Aorta (tissue), 5 donors: ENCODE results near the gene ZSCAN20. TPM values are rescaled to one million over a fixed set of nuclear protein-coding genes. Genes with fewer than 3 reads are reported as not detected.

ENCODE experiments used
- ATAC-seq: fragments of 200-7000 bp; cut with Tn5 transposase; one replicate; pipeline ENCODE4 v1.9.1; 2022; ENCODE audit warnings: moderate library complexity; ENCODE audit not compliant: low FRiP score
- DNase-seq, 2 donors: peaks; one replicate each; pipeline ENCODE4 v3.0.0-alpha.2; 2020
- H3K27ac ChIP-seq, 2 donors: one replicate each; pipeline ENCODE4 v1.5.1; 2013; ENCODE audit warnings: low read length in 2 of 2, mild to moderate bottlenecking in 2 of 2, moderate library complexity in 2 of 2, control low read depth in 1 of 2, inconsistent platforms in 1 of 2, low read depth in 1 of 2
- H3K27me3 ChIP-seq, 2 donors: one replicate each; pipeline ENCODE4 v1.6.1; 2013; ENCODE audit warnings: control low read depth in 1 of 2, low read length in 1 of 2, mild to moderate bottlenecking in 1 of 2, moderate library complexity in 1 of 2; ENCODE audit not compliant: insufficient read depth in 2 of 2, control insufficient read depth in 1 of 2
- H3K36me3 ChIP-seq, 2 donors: one replicate each; pipeline ENCODE4 v1.6.1; 2013; ENCODE audit warnings: control low read depth in 1 of 2, low read length in 1 of 2, mild to moderate bottlenecking in 1 of 2; ENCODE audit not compliant: insufficient read depth in 2 of 2, control insufficient read depth in 1 of 2
- H3K4me1 ChIP-seq, 2 donors: one replicate each; pipeline ENCODE4 v1.6.1; 2013; ENCODE audit warnings: low read length in 2 of 2, control low read depth in 1 of 2, mild to moderate bottlenecking in 1 of 2, moderate library complexity in 1 of 2; ENCODE audit not compliant: insufficient read depth in 2 of 2, control insufficient read depth in 1 of 2
- H3K4me3 ChIP-seq, 2 donors: one replicate each; pipeline ENCODE4 v1.5.1; 2013; ENCODE audit warnings: low read length in 2 of 2, control low read depth in 1 of 2, mild to moderate bottlenecking in 1 of 2
- H3K9me3 ChIP-seq: one replicate; pipeline ENCODE4 v1.6.1; 2013; ENCODE audit warnings: mild to moderate bottlenecking, low read length; ENCODE audit not compliant: control insufficient read depth
- WGBS, 2 donors: extraction: QIAGEN DNeasy Blood & Tissue Kit; methylation state at CpG; one replicate each; pipeline ENCODE4 v1.1.7; 2013; 5-methylcytosine and 5-hydroxymethylcytosine counted together
- intact Hi-C, 2 donors: fragments of 100-400 bp; cut with DNase I; formaldehyde crosslinking; loops; one replicate each; pipeline versions ENCODE4 v1.14.2 to v1.15.0; 2022
- polyA plus RNA-seq, 2 donors: library from polyadenylated mRNA; stranded (reverse); fragments of 200-250 nt; gene quantifications; one replicate each; pipeline ENCODE4 v1.2.3, GENCODE V29; 2013
- total RNA-seq, 2 donors: library from RNA; stranded (reverse); fragmentation: NEBNext Ultra II Directional; extraction: Animal tissue kit (Norgen Biotek cat#: 25700); gene quantifications; one replicate each; pipeline ENCODE4 v1.2.1, GENCODE V29; 2021
- donor health status: healthy with polysubstance abuse.
- donor health status: Bipolar disorder and iron deficiency.
- donor health status: DM: no; HTN: no; CAD: no.
- donor health status: DM: no; HTN: no; CAD: no.
- donor health status: DM: yes; HTN: yes; CAD: no.

ZSCAN20 gene
- total and polyA plus RNA-seq, 4 donors: 2.1 to 8.0 (median 4.1) TPM

- DNase-seq (no peak), ATAC-seq (no peak)
- intact Hi-C loops: no loop called here
- H3K4me1 ChIP-seq: no peaks in the 10 kb centered on the region
- H3K27ac ChIP-seq: no peak overlapping the region
- whole genome bisulfite sequencing, 2 donors: 96 to 97% methylated on average over 2 of the region's 2 CpGs
- peaks cover 12 to 20% of the 10 kb centered on the region in 2 donors for H3K36me3 ChIP-seq
- no peaks in the 10 kb centered on the region for H3K27me3 ChIP-seq
- no peak overlapping the region for H3K4me3 ChIP-seq
- H3K9me3 ChIP-seq: peaks cover 8% of the 10 kb centered on the region
Measured at GRCh38 chr1:33488624-33489023, 16.2 kb downstream of the ZSCAN20 start.

- intact Hi-C loops: no loop called here
- Histone ChIP-seq H3K27ac (no peak overlapping the region), H3K27me3 (no peaks in the 10 kb centered on the region), H3K9me3 (peaks cover 20% of the 10 kb centered on the region), H3K36me3 (peaks cover 11 to 23% of the 10 kb centered on the region in 2 donors), H3K4me3 (no peak overlapping the region), H3K4me1 (no peaks in the 10 kb centered on the region)
- DNase-seq (no peak), ATAC-seq (no peak)
- WGBS, 2 donors: 98% methylated on average over 9 of the region's 9 CpGs
Measured at GRCh38 chr1:33494929-33495328, 22.5 kb downstream of the ZSCAN20 start.

GRCh38 chr1:33497410-33497809, 25.0 kb downstream of the ZSCAN20 start:
- H3K9me3 ChIP-seq: peaks cover 19% of the 10 kb centered on the region
- ATAC-seq (no peak), DNase-seq (no peak)
- 92 to 100% methylated on average over 1 of the region's 1 CpG for WGBS, 2 donors
- H3K4me3 ChIP-seq: no peak overlapping the region
- H3K27ac ChIP-seq: no peak overlapping the region
- intact Hi-C loops: no loop called here
- H3K4me1 ChIP-seq: no peaks in the 10 kb centered on the region
- peaks cover 4 to 16% of the 10 kb centered on the region in 2 donors for H3K36me3 ChIP-seq
- no peaks in the 10 kb centered on the region for H3K27me3 ChIP-seq

GRCh38 chr1:33500547-33500946, 28.1 kb downstream of the ZSCAN20 start:
- Histone ChIP-seq H3K27ac (no peak overlapping the region), H3K27me3 (no peaks in the 10 kb centered on the region), H3K36me3 (peaks cover 0 to 4% of the 10 kb centered on the region in 2 donors), H3K9me3 (peaks cover 3% of the 10 kb centered on the region), H3K4me3 (no peak overlapping the region), H3K4me1 (no peaks in the 10 kb centered on the region)
- intact Hi-C loops: no loop called here
- DNase-seq (no peak), ATAC-seq (no peak)
- 64 to 71% methylated on average over 4 of the region's 4 CpGs for WGBS, 2 donors

GRCh38 chr1:33501309-33501708, 28.9 kb downstream of the ZSCAN20 start:
- WGBS, 2 donors: 84 to 85% methylated on average over 2 of the region's 2 CpGs
- DNase-seq (no peak), ATAC-seq (no peak)
- H3K27ac ChIP-seq: no peak overlapping the region
- intact Hi-C loops: no loop called here
- no peaks in the 10 kb centered on the region for H3K9me3 ChIP-seq
- H3K27me3 ChIP-seq: no peaks in the 10 kb centered on the region
- H3K36me3 ChIP-seq: peaks cover 0 to 4% of the 10 kb centered on the region in 2 donors
- no peak overlapping the region for H3K4me3 ChIP-seq
- H3K4me1 ChIP-seq: no peaks in the 10 kb centered on the region

- 92 to 93% methylated on average over 8 of the region's 8 CpGs for WGBS, 2 donors
- Histone ChIP-seq H3K27ac (no peak overlapping the region), H3K9me3 (no peaks in the 10 kb centered on the region), H3K4me1 (no peaks in the 10 kb centered on the region), H3K36me3 (peaks cover 0 to 4% of the 10 kb centered on the region in 2 donors), H3K4me3 (no peak overlapping the region), H3K27me3 (no peaks in the 10 kb centered on the region)
- intact Hi-C loops: no loop called here
- DNase-seq: no peak
- ATAC-seq: no peak
Measured at GRCh38 chr1:33501774-33502173, 29.3 kb downstream of the ZSCAN20 start.

- intact Hi-C loops: no loop called here
- no peak overlapping the region for H3K27ac ChIP-seq
- H3K36me3 ChIP-seq: no peaks in the 10 kb centered on the region
- H3K27me3 ChIP-seq: no peaks in the 10 kb centered on the region
- no peak for ATAC-seq
- no peaks in the 10 kb centered on the region for H3K9me3 ChIP-seq
- no peaks in the 10 kb centered on the region for H3K4me1 ChIP-seq
- WGBS, 2 donors: 62 to 71% methylated on average over 5 of the region's 5 CpGs
- DNase-seq: no peak
- H3K4me3 ChIP-seq: no peak overlapping the region
Measured at GRCh38 chr1:33502726-33503125, 30.3 kb downstream of the ZSCAN20 start.

- Histone ChIP-seq H3K27me3 (no peaks in the 10 kb centered on the region), H3K4me1 (no peaks in the 10 kb centered on the region), H3K27ac (no peak overlapping the region), H3K9me3 (no peaks in the 10 kb centered on the region), H3K36me3 (no peaks in the 10 kb centered on the region), H3K4me3 (no peak overlapping the region)
- ATAC-seq: no peak
- DNase-seq: no peak
- 64 to 65% methylated on average over 1 of the region's 1 CpG for WGBS, 2 donors
- intact Hi-C loops: no loop called here
Measured at GRCh38 chr1:33503506-33503905, 31.1 kb downstream of the ZSCAN20 start.

GRCh38 chr1:33507661-33508060, 35.2 kb downstream of the ZSCAN20 start:
- no peaks in the 10 kb centered on the region for H3K27me3 ChIP-seq
- no peaks in the 10 kb centered on the region for H3K36me3 ChIP-seq
- no peak overlapping the region for H3K27ac ChIP-seq
- no peak overlapping the region for H3K4me3 ChIP-seq
- intact Hi-C loops: no loop called here
- 92 to 93% methylated on average over 3 of the region's 3 CpGs for whole genome bisulfite sequencing, 2 donors
- ATAC-seq (no peak), DNase-seq (no peak)
- no peaks in the 10 kb centered on the region for H3K9me3 ChIP-seq
- no peaks in the 10 kb centered on the region for H3K4me1 ChIP-seq
